ACC112 (cell line): Measurements from ENCODE around the gene SH3GL1.
A peak's percentile ranks its signal among the peaks of the same experiment; 100 is the strongest.
"Not testable (repeated sequence)": the region's sequence is repeated elsewhere in the genome, so short reads cannot be mapped to it uniquely, and the experiment has no call there.

Experiments
- H2AFZ ChIP-seq: fragments of 200-600 bp; sonication (generic); one replicate; pipeline ENCODE4 v1.6.0; 2017; ENCODE audit warnings: antibody characterized with exemption, low read length; ENCODE audit not compliant: unreplicated experiment
- H3K27ac ChIP-seq: fragments of 200-600 bp; sonication (generic); 2 replicates; pipeline ENCODE4 v1.5.1; 2014; ENCODE audit warnings: low read depth, mild to moderate bottlenecking, antibody characterized with exemption, low read length, moderate library complexity
- H3K27me3 ChIP-seq: fragments of 200-600 bp; sonication (generic); 2 replicates; pipeline ENCODE4 v1.6.1; 2014; ENCODE audit warnings: mild to moderate bottlenecking, antibody characterized with exemption, low read length, moderate library complexity, mixed read lengths; ENCODE audit not compliant: insufficient read depth
- H3K36me3 ChIP-seq: fragments of 200-600 bp; sonication (generic); 2 replicates; pipeline ENCODE4 v1.6.1; 2016; ENCODE audit warnings: mild to moderate bottlenecking, antibody characterized with exemption, low read length, moderate library complexity, mixed read lengths; ENCODE audit not compliant: insufficient read depth
- H3K4me1 ChIP-seq: fragments of 200-600 bp; sonication (generic); one replicate; pipeline ENCODE4 v1.6.1; 2016; ENCODE audit warnings: low read length, mixed read lengths; ENCODE audit not compliant: insufficient read depth, unreplicated experiment, control insufficient read depth
- H3K4me3 ChIP-seq: fragments of 200-600 bp; sonication (generic); 2 replicates; pipeline ENCODE4 v1.5.1; 2014; ENCODE audit warnings: mild to moderate bottlenecking, low read depth, low read length
- H3K79me2 ChIP-seq: fragments of 200-600 bp; sonication (generic); one replicate; pipeline ENCODE4 v1.6.0; 2016; ENCODE audit warnings: low read length; ENCODE audit not compliant: control insufficient read depth, unreplicated experiment, insufficient read depth

SH3GL1 gene

GRCh38 chr19:4337906-4338440, 62.4 kb downstream of the SH3GL1 start:
- Histone ChIP-seq H3K79me2 (no peaks in the 10 kb centered on the region), H2AFZ (peak overlapping the region; percentile 92), H3K27ac (no peak overlapping the region), H3K27me3 (no peaks in the 10 kb centered on the region), H3K4me3 (peak overlapping the region; percentile 72), H3K36me3 (no peaks in the 10 kb centered on the region), H3K4me1 (peaks cover 3% of the 10 kb centered on the region)

- Histone ChIP-seq H3K79me2 (no peaks in the 10 kb centered on the region), H3K27me3 (no peaks in the 10 kb centered on the region), H3K27ac (no peak overlapping the region), H3K4me3 (no peak overlapping the region), H3K36me3 (no peaks in the 10 kb centered on the region), H2AFZ (no peak overlapping the region), H3K4me1 (peaks cover 3% of the 10 kb centered on the region)
Observed at GRCh38 chr19:4334929-4335570, 65.3 kb downstream of the SH3GL1 start.

- Histone ChIP-seq H3K4me3 (no peak overlapping the region), H3K27me3 (no peaks in the 10 kb centered on the region), H3K4me1 (peaks cover 3% of the 10 kb centered on the region), H3K79me2 (no peaks in the 10 kb centered on the region), H3K27ac (no peak overlapping the region), H2AFZ (no peak overlapping the region), H3K36me3 (no peaks in the 10 kb centered on the region)
Observed at GRCh38 chr19:4329858-4330257, 70.5 kb downstream of the SH3GL1 start.

- not testable (repeated sequence) for H3K79me2 ChIP-seq, H3K36me3 ChIP-seq, H3K4me1 ChIP-seq, H3K27ac ChIP-seq, H3K27me3 ChIP-seq
- Histone ChIP-seq H3K4me3 (peak overlapping the region; percentile 91), H2AFZ (peak overlapping the region; percentile 25)
Observed at GRCh38 chr19:4328991-4329681, 71.2 kb downstream of the SH3GL1 start.

GRCh38 chr19:4328243-4328990, 71.9 kb downstream of the SH3GL1 start:
- H3K27ac ChIP-seq, result no peak overlapping the region
- H3K4me1 ChIP-seq, result peaks cover 3% of the 10 kb centered on the region
- H3K79me2 ChIP-seq, result no peaks in the 10 kb centered on the region
- peak overlapping the region; percentile 91 for H3K4me3 ChIP-seq
- no peaks in the 10 kb centered on the region for H3K36me3 ChIP-seq
- H2AFZ ChIP-seq, result peak overlapping the region; percentile 25
- no peaks in the 10 kb centered on the region for H3K27me3 ChIP-seq

GRCh38 chr19:4327877-4328242, 72.5 kb downstream of the SH3GL1 start:
- Histone ChIP-seq H3K4me3 (peak overlapping the region; percentile 63), H2AFZ (peak overlapping the region; percentile 75), H3K4me1 (peaks cover 3% of the 10 kb centered on the region), H3K27me3 (no peaks in the 10 kb centered on the region), H3K79me2 (no peaks in the 10 kb centered on the region), H3K27ac (no peak overlapping the region), H3K36me3 (no peaks in the 10 kb centered on the region)

- no peak overlapping the region for H3K27ac ChIP-seq
- H2AFZ ChIP-seq, result peak overlapping the region; percentile 75
- no peaks in the 10 kb centered on the region for H3K27me3 ChIP-seq
- no peaks in the 10 kb centered on the region for H3K36me3 ChIP-seq
- peaks cover 3% of the 10 kb centered on the region for H3K4me1 ChIP-seq
- H3K4me3 ChIP-seq, result peak overlapping the region; percentile 63
- H3K79me2 ChIP-seq, result no peaks in the 10 kb centered on the region
Observed at GRCh38 chr19:4327252-4327876, 73.0 kb downstream of the SH3GL1 start.

- Histone ChIP-seq H2AFZ (no peak overlapping the region), H3K4me1 (peaks cover 3% of the 10 kb centered on the region), H3K79me2 (no peaks in the 10 kb centered on the region), H3K36me3 (no peaks in the 10 kb centered on the region), H3K27ac (no peak overlapping the region), H3K27me3 (no peaks in the 10 kb centered on the region), H3K4me3 (peak overlapping the region; percentile 63; the same call in 1 of the 2 replicates)
Observed at GRCh38 chr19:4326837-4327251, 73.5 kb downstream of the SH3GL1 start.

- H3K4me1 ChIP-seq, result peaks cover 3% of the 10 kb centered on the region
- H3K36me3 ChIP-seq, result no peaks in the 10 kb centered on the region
- H3K27me3 ChIP-seq, result no peaks in the 10 kb centered on the region
- H3K27ac ChIP-seq, result no peak overlapping the region
- H3K79me2 ChIP-seq, result no peaks in the 10 kb centered on the region
- H3K4me3 ChIP-seq, result no peak overlapping the region
- H2AFZ ChIP-seq, result no peak overlapping the region
Observed at GRCh38 chr19:4326215-4326836, 74.0 kb downstream of the SH3GL1 start.

- H3K4me3 ChIP-seq, result no peak overlapping the region
- H3K36me3 ChIP-seq, result no peaks in the 10 kb centered on the region
- H3K27ac ChIP-seq, result no peak overlapping the region
- H3K79me2 ChIP-seq, result no peaks in the 10 kb centered on the region
- H3K4me1 ChIP-seq, result peaks cover 3% of the 10 kb centered on the region
- no peaks in the 10 kb centered on the region for H3K27me3 ChIP-seq
- no peak overlapping the region for H2AFZ ChIP-seq
Observed at GRCh38 chr19:4324228-4324627, 76.1 kb downstream of the SH3GL1 start.
